22Rv1 (cell line): Measurements from ENCODE around the gene SLC12A7.

ENCODE experiments used
- ZFX ChIP-seq: fragments of 450-650 bp; IDR thresholded peaks from 2 replicates; pipeline ENCODE4 v1.6.1; 2017; ENCODE audit warnings: antibody characterized with exemption, borderline replicate concordance
- TF ChIP-seq, protein P1 (sequence below): fragments of 450-650 bp; IDR thresholded peaks from 2 replicates; pipeline ENCODE4 v1.5.1; 2017; ENCODE audit warnings: mild to moderate bottlenecking

DNA sequence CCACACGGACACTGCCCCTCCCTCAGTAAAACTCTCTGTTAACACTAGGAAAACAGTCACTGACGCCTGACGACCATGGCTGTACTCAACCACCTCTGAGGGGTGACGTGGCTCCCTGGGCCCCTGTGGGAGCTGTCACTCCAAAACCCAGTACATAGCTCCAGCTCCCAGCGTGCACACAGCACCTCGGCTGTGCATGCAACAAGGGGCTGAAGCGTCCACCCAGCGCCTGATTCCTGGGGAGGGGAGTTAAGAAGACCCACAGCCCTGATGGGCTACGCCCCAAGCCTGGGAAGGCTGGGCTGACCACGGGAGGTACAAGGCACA, 36.3 kb downstream of the SLC12A7 start:
- TF ChIP-seq, protein P1, sequence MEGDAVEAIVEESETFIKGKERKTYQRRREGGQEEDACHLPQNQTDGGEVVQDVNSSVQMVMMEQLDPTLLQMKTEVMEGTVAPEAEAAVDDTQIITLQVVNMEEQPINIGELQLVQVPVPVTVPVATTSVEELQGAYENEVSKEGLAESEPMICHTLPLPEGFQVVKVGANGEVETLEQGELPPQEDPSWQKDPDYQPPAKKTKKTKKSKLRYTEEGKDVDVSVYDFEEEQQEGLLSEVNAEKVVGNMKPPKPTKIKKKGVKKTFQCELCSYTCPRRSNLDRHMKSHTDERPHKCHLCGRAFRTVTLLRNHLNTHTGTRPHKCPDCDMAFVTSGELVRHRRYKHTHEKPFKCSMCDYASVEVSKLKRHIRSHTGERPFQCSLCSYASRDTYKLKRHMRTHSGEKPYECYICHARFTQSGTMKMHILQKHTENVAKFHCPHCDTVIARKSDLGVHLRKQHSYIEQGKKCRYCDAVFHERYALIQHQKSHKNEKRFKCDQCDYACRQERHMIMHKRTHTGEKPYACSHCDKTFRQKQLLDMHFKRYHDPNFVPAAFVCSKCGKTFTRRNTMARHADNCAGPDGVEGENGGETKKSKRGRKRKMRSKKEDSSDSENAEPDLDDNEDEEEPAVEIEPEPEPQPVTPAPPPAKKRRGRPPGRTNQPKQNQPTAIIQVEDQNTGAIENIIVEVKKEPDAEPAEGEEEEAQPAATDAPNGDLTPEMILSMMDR, result no peak
- TF ChIP-seq ZFX, result no peak
